Measurements from ENCODE around the gene STAC3.

The STAC3 gene

DNA sequence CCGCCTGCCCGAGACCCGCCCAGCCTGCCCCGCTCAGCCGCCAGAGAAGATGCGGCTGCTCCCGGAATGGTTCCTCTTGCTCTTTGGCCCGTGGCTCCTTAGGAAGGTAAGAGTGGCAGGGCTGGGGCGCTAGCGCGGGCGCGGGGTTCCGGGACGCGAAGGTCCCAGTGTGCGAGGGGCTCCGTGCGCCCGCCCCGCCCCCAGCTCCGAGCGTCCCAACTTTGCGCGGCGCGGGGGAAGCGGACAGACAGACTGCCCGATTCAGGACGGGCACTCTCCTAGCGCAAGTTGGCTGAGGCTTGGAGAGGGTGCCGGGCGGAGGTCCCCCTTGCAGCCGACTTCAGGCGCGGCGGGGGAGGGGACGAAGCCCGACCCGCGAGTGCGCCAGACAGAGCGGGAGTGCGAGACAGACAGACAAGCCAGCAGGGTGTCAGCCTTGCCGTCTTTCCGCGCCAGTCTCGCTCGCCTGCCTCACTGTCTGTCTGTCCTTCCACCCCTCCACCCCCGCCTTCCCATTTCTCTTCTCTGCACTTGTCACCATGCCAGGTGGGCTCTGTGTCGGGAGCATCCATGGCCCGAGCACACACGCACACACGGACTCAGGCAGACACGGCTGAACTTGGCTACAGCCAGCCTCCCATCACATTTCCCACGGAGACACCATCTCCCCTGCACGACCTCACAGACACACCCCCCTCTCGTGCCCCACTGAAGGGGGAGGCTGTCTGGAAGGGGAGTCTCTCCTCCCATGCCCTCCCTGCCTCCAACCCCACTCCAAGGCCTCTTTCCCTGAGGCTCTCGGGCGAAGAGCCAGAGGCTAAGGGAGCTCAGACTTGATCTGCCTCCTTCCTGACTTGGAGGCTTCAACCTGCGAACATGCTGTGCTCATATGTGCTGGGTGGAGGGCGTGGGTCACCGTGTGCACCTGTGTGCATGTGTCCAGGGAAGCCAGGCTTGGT lies 33.8 kb downstream of the STAC3 start:
- DNase-seq (ENCODE audit: low read depth in 2 of 2) = peak in 1 of 2 donors; percentile 40
- peak overlapping the region; percentile 35 to 67 for H3K4me3 ChIP-seq (replicated peaks in 1 of 2; ENCODE audit: low read depth in 2 of 2, low read length in 2 of 2)
- no peak for TF ChIP-seq CTCF (IDR thresholded peaks at IDR 0.05; ENCODE audit: low read depth, low read length)

GRCh38 chr12:57216014-57216911 lies 34.7 kb downstream of the STAC3 start, which contains the start of gene NXPH4:
Gene NXPH4, plus strand, starts transcription at chr12:57216794. Its CDS starts 176 bp downstream, at chr12:57216970.
- peak within 1 kb of the TSS; percentile 35 to 67 for H3K4me3 ChIP-seq (replicated peaks in 1 of 2; ENCODE audit: low read depth in 2 of 2, low read length in 2 of 2)
- no peak for TF ChIP-seq CTCF (IDR thresholded peaks at IDR 0.05; ENCODE audit: low read depth, low read length)
- no peak for DNase-seq (ENCODE audit: low read depth in 2 of 2)

DNA sequence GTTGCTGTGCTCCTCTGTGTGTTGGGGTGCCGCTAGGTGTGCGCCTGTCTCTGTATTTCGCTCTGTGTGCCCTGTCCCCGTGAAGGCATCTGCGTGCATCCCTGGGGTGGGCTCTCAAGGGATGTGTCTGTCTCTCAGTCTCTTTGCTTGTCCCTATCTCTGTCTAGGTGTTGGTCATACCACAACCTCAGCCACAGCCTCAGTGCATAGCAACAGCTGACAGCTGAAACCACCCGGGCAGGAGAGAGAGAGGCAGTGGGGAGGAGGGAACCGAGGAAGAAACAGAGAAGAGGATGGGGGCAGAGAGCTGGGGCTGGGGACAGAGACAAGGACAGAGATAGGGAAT lies 35.3 kb downstream of the STAC3 start:
- no peak for TF ChIP-seq CTCF (IDR thresholded peaks at IDR 0.05; ENCODE audit: low read depth, low read length)
- H3K4me3 ChIP-seq (replicated peaks in 1 of 2; ENCODE audit: low read depth in 2 of 2, low read length in 2 of 2) = no peak overlapping the region
- DNase-seq (ENCODE audit: low read depth in 2 of 2) = peak in 1 of 2 donors; percentile 32

DNA sequence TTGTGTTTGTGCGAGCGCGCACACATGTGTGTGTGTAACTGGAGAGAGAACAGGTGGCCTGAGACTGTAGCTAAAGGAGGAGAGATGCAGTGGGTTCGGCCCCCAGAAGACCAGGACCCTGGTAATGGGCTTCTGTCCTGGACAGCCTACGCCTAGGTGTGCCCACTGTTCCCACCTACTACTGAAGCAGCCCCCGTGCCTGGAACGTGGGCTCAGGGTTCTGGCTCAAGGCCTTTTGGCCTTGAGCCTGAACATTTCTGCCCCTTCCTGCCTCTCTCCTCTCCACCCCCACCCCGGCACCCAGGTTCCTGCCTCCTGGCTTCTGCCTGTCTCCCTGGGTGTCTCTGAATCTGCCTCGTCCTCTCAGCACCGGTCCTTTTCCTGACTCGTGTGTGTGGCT lies 35.9 kb downstream of the STAC3 start:
- no peak for TF ChIP-seq CTCF (IDR thresholded peaks at IDR 0.05; ENCODE audit: low read depth, low read length)
- DNase-seq (ENCODE audit: low read depth in 2 of 2) = no peak
- H3K4me3 ChIP-seq (replicated peaks in 1 of 2; ENCODE audit: low read depth in 2 of 2, low read length in 2 of 2) = no peak overlapping the region

DNA sequence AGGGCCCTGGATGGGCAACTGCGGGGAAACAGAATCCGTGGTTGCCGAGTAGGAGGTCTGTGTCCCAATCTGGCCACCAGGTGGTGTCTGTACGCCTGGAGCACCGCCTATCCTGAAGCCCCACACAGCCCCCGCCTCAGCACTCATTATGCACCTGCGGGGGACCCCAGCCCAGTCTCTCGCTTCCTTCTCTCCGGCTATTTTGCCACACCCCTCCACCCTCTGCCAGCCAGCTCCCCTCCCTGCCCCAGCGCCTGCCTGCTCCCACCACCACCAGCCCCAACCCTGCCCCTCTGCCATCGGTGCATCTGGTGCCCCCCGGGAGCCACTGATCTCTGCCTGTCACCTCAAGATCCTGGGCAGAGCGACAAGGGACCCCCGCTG lies 36.6 kb downstream of the STAC3 start:
- TF ChIP-seq CTCF (IDR thresholded peaks at IDR 0.05; ENCODE audit: low read depth, low read length) = peak; percentile 75

GRCh38 chr12:57213763-57214397 lies 37.1 kb downstream of the STAC3 start:
- no peak overlapping the region for H3K4me3 ChIP-seq (replicated peaks in 1 of 2; ENCODE audit: low read depth in 2 of 2, low read length in 2 of 2)
- no peak for DNase-seq (ENCODE audit: low read depth in 2 of 2)
- TF ChIP-seq CTCF (IDR thresholded peaks at IDR 0.05; ENCODE audit: low read depth, low read length) = no peak

More for the DNA sequence above, 36.6 kb downstream of the STAC3 start:
- peak; percentile 63 to 65 for DNase-seq (ENCODE audit: low read depth in 2 of 2)
- H3K4me3 ChIP-seq (replicated peaks in 1 of 2; ENCODE audit: low read depth in 2 of 2, low read length in 2 of 2) = no peak overlapping the region

Measured in cardiac fibroblast (primary cell).